ENCODE data around the gene MCFD2. TPM values are rescaled to one million over a fixed set of nuclear protein-coding genes. Genes with fewer than 3 reads are reported as not detected.

Gene MCFD2
- total RNA-seq, 5 donors from 2014 or later (not counting 1 experiment from before 2014, with no cell fraction given), result 30.8 to 44.0 (median 35.2) TPM

GRCh38 chr2:46958431-46959017 is 42.9 kb upstream of the MCFD2 start:
- DNase-seq (no peak), ATAC-seq (replicated peaks in 1 of 4) (no peak)
- CTCF ChIA-PET, result no interaction called here
- no peaks in the 10 kb centered on the region for H3K9me3 Mint-ChIP-seq
- Histone ChIP-seq H3K4me1 (ENCODE audit: control insufficient read depth in 1 of 2, extremely low read depth in 1 of 2, insufficient read depth in 2 of 2, low read length in 2 of 2) (no peaks in the 10 kb centered on the region), H3K4me3 (ENCODE audit: control insufficient read depth in 1 of 2, extremely low read depth in 1 of 2, low read length in 1 of 2) (no peak overlapping the region), H3K9me3 (no peaks in the 10 kb centered on the region), H3K27me3 (replicated peaks in 1 of 2; ENCODE audit: control insufficient read depth in 2 of 2, extremely low read depth in 1 of 2, insufficient read depth in 2 of 2, low read length in 1 of 2) (no peaks in the 10 kb centered on the region), H3K27ac (ENCODE audit: low read length) (no peak overlapping the region), H3K36me3 (ENCODE audit: control insufficient read depth in 2 of 2, extremely low read depth in 1 of 2, insufficient read depth in 1 of 2, low read length in 1 of 2) (peaks cover 21 to 83% of the 10 kb centered on the region in 2 donors)
- POLR2A ChIA-PET, result no interaction called here
- H3K4me3 Mint-ChIP-seq, result no peak overlapping the region
- WGBS (ENCODE audit: insufficient coverage), result 99% methylated on average over 9 of the region's 17 CpGs
- peaks cover 64% of the 10 kb centered on the region for H3K36me3 Mint-ChIP-seq
- no peak overlapping the region for H3K27ac Mint-ChIP-seq
- no peaks in the 10 kb centered on the region for H3K27me3 Mint-ChIP-seq
- peaks cover 9 to 14% (median 11%) of the 10 kb centered on the region in 3 donors for H3K4me1 Mint-ChIP-seq

GRCh38 chr2:46956981-46957531 is 41.5 kb upstream of the MCFD2 start:
- Mint-ChIP-seq H3K36me3 (peaks cover 68% of the 10 kb centered on the region), H3K27me3 (no peaks in the 10 kb centered on the region), H3K4me1 (peaks cover 5 to 13% (median 8%) of the 10 kb centered on the region in 3 donors), H3K9me3 (no peaks in the 10 kb centered on the region), H3K27ac (no peak overlapping the region), H3K4me3 (no peak overlapping the region)
- Histone ChIP-seq H3K4me3 (ENCODE audit: control insufficient read depth in 1 of 2, extremely low read depth in 1 of 2, low read length in 1 of 2) (no peak overlapping the region), H3K9me3 (no peaks in the 10 kb centered on the region), H3K27ac (ENCODE audit: low read length) (no peak overlapping the region), H3K4me1 (ENCODE audit: control insufficient read depth in 1 of 2, extremely low read depth in 1 of 2, insufficient read depth in 2 of 2, low read length in 2 of 2) (no peaks in the 10 kb centered on the region), H3K36me3 (ENCODE audit: control insufficient read depth in 2 of 2, extremely low read depth in 1 of 2, insufficient read depth in 1 of 2, low read length in 1 of 2) (peaks cover 22 to 78% of the 10 kb centered on the region in 2 donors), H3K27me3 (replicated peaks in 1 of 2; ENCODE audit: control insufficient read depth in 2 of 2, extremely low read depth in 1 of 2, insufficient read depth in 2 of 2, low read length in 1 of 2) (no peaks in the 10 kb centered on the region)
- no peak for ATAC-seq (replicated peaks in 1 of 4)
- ChIA-PET CTCF (no interaction called here), POLR2A (no interaction called here)
- WGBS (ENCODE audit: insufficient coverage), result 96% methylated on average over 4 of the region's 10 CpGs
- DNase-seq, result no peak

- H3K4me3 ChIP-seq (ENCODE audit: control insufficient read depth in 1 of 2, extremely low read depth in 1 of 2, low read length in 1 of 2), result no peak overlapping the region
- Mint-ChIP-seq H3K27me3 (no peaks in the 10 kb centered on the region), H3K27ac (no peak overlapping the region), H3K36me3 (peaks cover 75% of the 10 kb centered on the region), H3K4me3 (peak overlapping the region in 1 of 3 donors; percentile 6), H3K9me3 (no peaks in the 10 kb centered on the region), H3K4me1 (peaks cover 11 to 19% (median 18%) of the 10 kb centered on the region in 3 donors)
- 91% methylated on average over 4 of the region's 4 CpGs for WGBS (ENCODE audit: insufficient coverage)
- peaks cover 0 to 2% of the 10 kb centered on the region in 2 experiments for H3K4me1 ChIP-seq (ENCODE audit: control insufficient read depth in 1 of 2, extremely low read depth in 1 of 2, insufficient read depth in 2 of 2, low read length in 2 of 2)
- ATAC-seq (replicated peaks in 1 of 4) (no peak), DNase-seq (no peak)
- no peaks in the 10 kb centered on the region for H3K27me3 ChIP-seq (replicated peaks in 1 of 2; ENCODE audit: control insufficient read depth in 2 of 2, extremely low read depth in 1 of 2, insufficient read depth in 2 of 2, low read length in 1 of 2)
- H3K27ac ChIP-seq (ENCODE audit: low read length), result no peak overlapping the region
- ChIA-PET POLR2A (no interaction called here), CTCF (interaction anchor here in 1 of 2 donors (0.9 kb wide), 1 partner anchor 34 kb away, joined by 4 read pairs; no protein-coding TSS in a partner anchor)
- no peaks in the 10 kb centered on the region for H3K9me3 ChIP-seq
- H3K36me3 ChIP-seq (ENCODE audit: control insufficient read depth in 2 of 2, extremely low read depth in 1 of 2, insufficient read depth in 1 of 2, low read length in 1 of 2), result peaks cover 23 to 83% of the 10 kb centered on the region in 2 donors
Measured at GRCh38 chr2:46955764-46956163, 40.2 kb upstream of the MCFD2 start.

DNA sequence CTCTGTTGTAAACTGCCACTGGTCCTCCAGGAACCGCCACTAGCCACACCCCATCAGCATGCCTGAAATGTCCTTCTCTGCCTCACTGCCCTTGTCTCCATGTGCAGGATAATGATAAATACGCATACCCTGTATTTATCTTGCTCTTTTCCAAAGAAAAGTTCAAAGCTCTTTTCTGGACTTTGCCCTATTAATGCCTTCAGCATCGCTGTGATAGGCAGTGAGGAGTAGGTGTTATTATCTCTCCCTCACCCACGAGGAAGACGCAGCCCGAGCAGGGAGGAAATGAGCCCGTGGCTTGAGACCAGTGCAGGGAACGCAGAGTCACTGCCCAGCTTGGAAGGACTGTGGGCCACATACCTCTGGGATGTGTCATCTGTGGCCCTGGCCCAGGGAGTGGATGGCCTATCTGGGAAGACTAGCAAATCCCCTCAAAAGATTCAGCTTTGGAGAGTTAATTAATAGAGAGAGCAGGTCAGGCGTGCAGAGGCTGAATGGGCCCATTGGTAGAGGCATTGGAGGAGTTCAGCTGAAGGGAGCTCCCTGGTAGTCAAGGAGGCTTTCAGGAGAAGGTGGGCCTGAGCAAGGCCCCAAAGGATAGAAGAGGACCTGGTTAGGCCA is 39.5 kb upstream of the MCFD2 start:
- ATAC-seq (replicated peaks in 1 of 4) (no peak), DNase-seq (no peak)
- Mint-ChIP-seq H3K9me3 (no peaks in the 10 kb centered on the region), H3K36me3 (peaks cover 74% of the 10 kb centered on the region), H3K27me3 (no peaks in the 10 kb centered on the region), H3K4me3 (no peak overlapping the region), H3K27ac (no peak overlapping the region), H3K4me1 (peaks cover 17 to 23% (median 19%) of the 10 kb centered on the region in 3 donors)
- Histone ChIP-seq H3K9me3 (no peaks in the 10 kb centered on the region), H3K4me3 (ENCODE audit: control insufficient read depth in 1 of 2, extremely low read depth in 1 of 2, low read length in 1 of 2) (no peak overlapping the region), H3K27ac (ENCODE audit: low read length) (no peak overlapping the region), H3K27me3 (replicated peaks in 1 of 2; ENCODE audit: control insufficient read depth in 2 of 2, extremely low read depth in 1 of 2, insufficient read depth in 2 of 2, low read length in 1 of 2) (no peaks in the 10 kb centered on the region), H3K4me1 (ENCODE audit: control insufficient read depth in 1 of 2, extremely low read depth in 1 of 2, insufficient read depth in 2 of 2, low read length in 2 of 2) (peaks cover 0 to 7% of the 10 kb centered on the region in 2 experiments), H3K36me3 (ENCODE audit: control insufficient read depth in 2 of 2, extremely low read depth in 1 of 2, insufficient read depth in 1 of 2, low read length in 1 of 2) (peaks cover 26 to 82% of the 10 kb centered on the region in 2 donors)
- POLR2A ChIA-PET, result interaction anchor here in 1 of 2 donors (1.1 kb wide), 1 partner anchor 11 kb away, joined by 4 read pairs; no protein-coding TSS in a partner anchor
- CTCF ChIA-PET, result interaction anchor here in 1 of 2 donors (0.9 kb wide), 1 partner anchor 35 kb away, joined by 4 read pairs; no protein-coding TSS in a partner anchor
- WGBS (ENCODE audit: insufficient coverage), result 79% methylated on average over 6 of the region's 9 CpGs

DNA sequence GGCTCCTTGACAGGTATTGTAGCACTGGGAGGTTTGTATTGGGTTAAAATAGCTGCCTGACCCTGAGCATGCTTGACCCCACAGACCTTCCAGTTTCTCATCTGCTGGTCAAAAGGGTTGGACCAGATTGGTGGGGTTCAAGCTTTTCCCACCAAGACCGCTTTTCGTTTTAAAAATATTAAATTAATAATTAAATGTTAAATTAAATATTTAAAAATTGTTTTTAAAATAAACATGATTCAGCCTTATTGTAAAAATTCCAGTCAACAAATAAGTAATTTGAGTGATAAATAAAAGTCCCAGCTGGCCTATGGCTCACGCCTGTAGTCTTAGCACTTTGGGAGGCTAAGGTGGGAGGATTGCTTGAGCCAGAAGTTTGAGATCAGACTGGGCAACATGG is 36.6 kb upstream of the MCFD2 start:
- Mint-ChIP-seq H3K4me1 (peaks cover 29 to 43% (median 35%) of the 10 kb centered on the region in 3 donors), H3K9me3 (no peaks in the 10 kb centered on the region), H3K4me3 (no peak overlapping the region), H3K36me3 (peaks cover 53% of the 10 kb centered on the region), H3K27me3 (no peaks in the 10 kb centered on the region), H3K27ac (no peak overlapping the region)
- Histone ChIP-seq H3K4me3 (ENCODE audit: control insufficient read depth in 1 of 2, extremely low read depth in 1 of 2, low read length in 1 of 2) (no peak overlapping the region), H3K27me3 (replicated peaks in 1 of 2; ENCODE audit: control insufficient read depth in 2 of 2, extremely low read depth in 1 of 2, insufficient read depth in 2 of 2, low read length in 1 of 2) (no peaks in the 10 kb centered on the region), H3K36me3 (ENCODE audit: control insufficient read depth in 2 of 2, extremely low read depth in 1 of 2, insufficient read depth in 1 of 2, low read length in 1 of 2) (peaks cover 20 to 54% of the 10 kb centered on the region in 2 donors), H3K27ac (ENCODE audit: low read length) (no peak overlapping the region), H3K9me3 (no peaks in the 10 kb centered on the region), H3K4me1 (ENCODE audit: control insufficient read depth in 1 of 2, extremely low read depth in 1 of 2, insufficient read depth in 2 of 2, low read length in 2 of 2) (peaks cover 12 to 17% of the 10 kb centered on the region in 2 experiments)
- ChIA-PET POLR2A (interaction anchor here in 1 of 2 donors (0.6 kb wide), 1 partner anchor 830 kb away, joined by 6 read pairs; no protein-coding TSS in a partner anchor), CTCF (no interaction called here)
- WGBS (ENCODE audit: insufficient coverage), result no CpG with 5 or more reads among the region's 3 CpGs
- ATAC-seq (replicated peaks in 1 of 4) (no peak), DNase-seq (no peak)

DNA sequence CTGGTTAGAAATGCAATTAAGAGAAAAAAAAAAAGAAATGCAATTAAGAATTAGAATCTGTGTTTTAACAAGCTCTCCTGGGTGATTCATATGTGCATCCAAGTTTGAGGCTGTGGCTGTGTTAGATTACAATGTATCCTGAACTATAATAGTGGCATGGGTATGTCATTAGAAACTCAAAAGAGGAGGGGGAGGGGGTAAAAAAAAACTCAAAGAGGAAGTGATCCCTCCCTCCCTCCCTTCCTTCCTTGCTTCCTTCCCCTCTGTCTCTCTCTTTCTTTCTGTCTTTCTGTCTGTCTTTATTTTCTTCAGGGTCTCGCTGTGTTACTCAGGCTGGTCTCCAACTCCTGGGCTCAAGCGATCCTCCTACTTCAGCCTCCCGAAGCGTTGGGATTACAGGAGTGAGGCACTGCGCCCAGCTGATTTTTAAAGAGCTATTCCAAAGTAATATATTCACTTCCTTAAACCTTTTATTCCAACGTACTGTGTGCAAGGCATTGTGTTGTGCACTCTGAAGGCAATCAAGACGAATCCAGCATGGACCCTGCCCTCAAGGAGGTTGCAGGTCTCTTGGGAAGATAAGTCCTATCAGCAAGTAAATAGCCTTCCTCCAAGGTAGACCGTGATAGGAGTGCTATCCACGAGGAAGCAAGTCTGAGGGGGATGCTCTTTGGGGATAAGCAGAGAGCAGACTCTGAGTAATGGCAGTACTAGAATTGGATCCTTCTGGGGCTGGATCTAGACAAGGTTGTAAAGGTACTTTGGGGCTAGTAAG is 35.9 kb upstream of the MCFD2 start:
- Mint-ChIP-seq H3K4me1 (peaks cover 34 to 50% (median 42%) of the 10 kb centered on the region in 3 donors), H3K27ac (peak overlapping the region in 1 of 2 donors; percentile 9), H3K4me3 (no peak overlapping the region), H3K9me3 (no peaks in the 10 kb centered on the region), H3K27me3 (no peaks in the 10 kb centered on the region), H3K36me3 (peaks cover 50% of the 10 kb centered on the region)
- Histone ChIP-seq H3K4me3 (ENCODE audit: control insufficient read depth in 1 of 2, extremely low read depth in 1 of 2, low read length in 1 of 2) (no peak overlapping the region), H3K27me3 (replicated peaks in 1 of 2; ENCODE audit: control insufficient read depth in 2 of 2, extremely low read depth in 1 of 2, insufficient read depth in 2 of 2, low read length in 1 of 2) (no peaks in the 10 kb centered on the region), H3K9me3 (no peaks in the 10 kb centered on the region), H3K36me3 (ENCODE audit: control insufficient read depth in 2 of 2, extremely low read depth in 1 of 2, insufficient read depth in 1 of 2, low read length in 1 of 2) (peaks cover 17 to 47% of the 10 kb centered on the region in 2 donors), H3K27ac (ENCODE audit: low read length) (no peak overlapping the region), H3K4me1 (ENCODE audit: control insufficient read depth in 1 of 2, extremely low read depth in 1 of 2, insufficient read depth in 2 of 2, low read length in 2 of 2) (peaks cover 17 to 18% of the 10 kb centered on the region in 2 experiments)
- no peak for ATAC-seq (replicated peaks in 1 of 4)
- CTCF ChIA-PET, result interaction anchor here in 1 of 2 donors (0.6 kb wide), 1 partner anchor 894 kb away, joined by 5 read pairs; no protein-coding TSS in a partner anchor
- POLR2A ChIA-PET, result interaction anchor here in 1 of 2 donors (0.7 kb wide), 1 partner anchor 39 kb away, joined by 3 read pairs; no protein-coding TSS in a partner anchor
- DNase-seq, result no peak
- 94% methylated on average over 6 of the region's 9 CpGs for WGBS (ENCODE audit: insufficient coverage)

Measured in T-cell (primary cell).